ENCODE results near the gene CCM2. TPM values are rescaled to one million over a fixed set of nuclear protein-coding genes. Genes with fewer than 3 reads are reported as not detected.

CCM2 gene
- total and polyA plus RNA-seq, 2 of the 8 experiments (the other 6 are each of a cell fraction or from before 2014, with no cell fraction given), result 31.6 to 41.2 TPM

GRCh38 chr7:45070254-45070642 lies 70.2 kb downstream of the CCM2 start:
- no peak overlapping the region for H4K91ac ChIP-seq (replicated peaks; ENCODE audit: insufficient read length, low read length)
- H2BK5ac ChIP-seq (ENCODE audit: low read depth, low read length), result no peak overlapping the region
- H3K23me2 ChIP-seq (ENCODE audit: low read depth, low read length), result no peaks in the 10 kb centered on the region; the same call in 1 of the 2 replicates
- H4K5ac ChIP-seq (ENCODE audit: insufficient read length, low read depth, low read length), result no peak overlapping the region
- no peak overlapping the region for H2BK12ac ChIP-seq (ENCODE audit: low read depth, low read length)
- peaks cover 2 to 7% of the 10 kb centered on the region in 2 experiments for H4K20me1 ChIP-seq (replicated peaks in 1 of 2; ENCODE audit: control insufficient read depth in 1 of 2, insufficient read depth in 2 of 2, low read length in 2 of 2)
- H3K56ac ChIP-seq (replicated peaks; ENCODE audit: insufficient read length, low read depth, low read length), result no peak overlapping the region
- no peak overlapping the region for H3K14ac ChIP-seq (ENCODE audit: insufficient read length)
- 89% methylated on average over 1 of the region's 1 CpG; no CpG with 5 or more reads in 1 of the 2 experiments for WGBS, 2 experiments (ENCODE audit: extremely low coverage in 1 of 2, insufficient coverage in 1 of 2, insufficient read length in 1 of 2, insufficient replicate concordance in 2 of 2, low coverage in 1 of 2, low lambda C conversion rate in 2 of 2, missing lambda C conversion rate in 1 of 2)
- CTCF ChIA-PET (ENCODE audit: partially characterized antibody), result interaction anchor here (0.7 to 6.3 kb wide), 9 partner anchors 10 to 159 kb away, joined by 3 to 40 read pairs (median 5); no protein-coding TSS in a partner anchor
- no peak overlapping the region for H3K18ac ChIP-seq (ENCODE audit: extremely low read depth, low read length)
- no peak overlapping the region for H3K9ac ChIP-seq (replicated peaks in 1 of 4; ENCODE audit: extremely low read depth in 1 of 4, low read depth in 3 of 4, low read length in 3 of 4)
- H2BK120ac ChIP-seq (replicated peaks; ENCODE audit: low read depth, low read length), result no peak overlapping the region
- no peaks in the 10 kb centered on the region for H3K9me3 ChIP-seq (ENCODE audit: insufficient read depth in 2 of 2, low read depth in 1 of 2, low read length in 1 of 2)
- H3K4me2 ChIP-seq (ENCODE audit: insufficient read depth in 1 of 2, low read depth in 2 of 2, low read length in 2 of 2), result no peak overlapping the region
- H2BK20ac ChIP-seq (ENCODE audit: low read length), result no peak overlapping the region
- no peak for DNase-seq (ENCODE audit: low read depth in 1 of 2, low spot score in 2 of 2)
- no peak overlapping the region for H4K8ac ChIP-seq (ENCODE audit: extremely low read depth, insufficient read depth, low read length)
- H3K27ac ChIP-seq (ENCODE audit: low read depth, low read length), result no peak overlapping the region
- H3K27me3 ChIP-seq (replicated peaks in 1 of 4; ENCODE audit: control insufficient read depth in 3 of 4, extremely low read depth in 1 of 4, insufficient read depth in 3 of 4, low read length in 3 of 4), result no peaks in the 10 kb centered on the region
- no peak overlapping the region for H2AFZ ChIP-seq (ENCODE audit: low read length)
- H2AK5ac ChIP-seq (ENCODE audit: low read depth, low read length), result no peak overlapping the region
- H3K79me2 ChIP-seq (ENCODE audit: control insufficient read depth in 1 of 2, insufficient read depth in 2 of 2, low read length in 2 of 2), result no peaks in the 10 kb centered on the region
- peaks cover 5% of the 10 kb centered on the region; the same call in 1 of the 2 replicates for H3K79me1 ChIP-seq (ENCODE audit: low read depth, low read length)
- peaks cover 0 to 7% (median 2%) of the 10 kb centered on the region in 4 experiments; a peak in 4 of 8 replicates for H3K36me3 ChIP-seq (ENCODE audit: control insufficient read depth in 2 of 4, insufficient read depth in 4 of 4, low read length in 3 of 4)
- H3K23ac ChIP-seq (ENCODE audit: insufficient read length), result no peak overlapping the region
- H3K4me1 ChIP-seq (replicated peaks in 1 of 4; ENCODE audit: control insufficient read depth in 3 of 4, insufficient read depth in 4 of 4, low read length in 3 of 4), result no peaks in the 10 kb centered on the region; a peak in 1 of 7 replicates
- no peak for FAIRE-seq
- POLR2A ChIA-PET (ENCODE audit: partially characterized antibody), result interaction anchor here (1.3 to 1.4 kb wide), 2 partner anchors 11 to 84 kb away, joined by 3 read pairs; no protein-coding TSS in a partner anchor
- H3K4me3 ChIP-seq (ENCODE audit: extremely low read depth in 1 of 4, insufficient read depth in 2 of 4, low read depth in 3 of 4, low read length in 4 of 4), result no peak overlapping the region
- H3K4ac ChIP-seq (replicated peaks; ENCODE audit: insufficient read length, low read depth, low read length), result no peak overlapping the region
- H2BK15ac ChIP-seq (ENCODE audit: low read length), result no peak overlapping the region
- TF ChIP-seq NRF1 (IDR thresholded peaks at IDR 0.05; ENCODE audit: low read depth, low read length) (no peak), SIX5 (IDR thresholded peaks at IDR 0.05; ENCODE audit: low read depth, low read length) (no peak), ATF3 (IDR thresholded peaks at IDR 0.05; ENCODE audit: insufficient read depth, low read depth, low read length) (no peak), JUND (IDR thresholded peaks at IDR 0.05; ENCODE audit: low read length) (no peak), RAD21 (IDR thresholded peaks at IDR 0.05 in 1 of 2, conservative IDR thresholded peaks at IDR 0.05 in 1 of 2; ENCODE audit: low read depth in 2 of 2, low read length in 2 of 2) (no peak), RNF2 (IDR thresholded peaks at IDR 0.05; ENCODE audit: borderline replicate concordance, low read depth, low read length, missing control alignments, poor library complexity, severe bottlenecking) (no peak), TBP (IDR thresholded peaks at IDR 0.05; ENCODE audit: low read depth, low read length) (no peak), SIN3A (conservative IDR thresholded peaks at IDR 0.05 in 1 of 2, IDR thresholded peaks at IDR 0.05 in 1 of 2; ENCODE audit: low read depth in 1 of 2, low read length in 2 of 2) (no peak), CEBPB (IDR thresholded peaks at IDR 0.05; ENCODE audit: low read depth, low read length) (no peak), CHD1 (IDR thresholded peaks at IDR 0.05; ENCODE audit: low read depth, low read length) (no peak), SP2 (IDR thresholded peaks at IDR 0.05; ENCODE audit: low read length) (no peak), TAF7 (optimal IDR thresholded peaks at IDR 0.05; ENCODE audit: borderline replicate concordance, low read depth, low read length) (no peak), TCF12 (IDR thresholded peaks at IDR 0.05; ENCODE audit: low read depth, low read length) (no peak), SP4 (IDR thresholded peaks at IDR 0.05; ENCODE audit: low read length) (no peak)

All from H1 (cell line).